ENCODE results near the gene S100A16.
"Not testable (repeated sequence)": the region's sequence is repeated elsewhere in the genome, so short reads cannot be mapped to it uniquely, and the experiment has no call there.

Gene S100A16

DNA sequence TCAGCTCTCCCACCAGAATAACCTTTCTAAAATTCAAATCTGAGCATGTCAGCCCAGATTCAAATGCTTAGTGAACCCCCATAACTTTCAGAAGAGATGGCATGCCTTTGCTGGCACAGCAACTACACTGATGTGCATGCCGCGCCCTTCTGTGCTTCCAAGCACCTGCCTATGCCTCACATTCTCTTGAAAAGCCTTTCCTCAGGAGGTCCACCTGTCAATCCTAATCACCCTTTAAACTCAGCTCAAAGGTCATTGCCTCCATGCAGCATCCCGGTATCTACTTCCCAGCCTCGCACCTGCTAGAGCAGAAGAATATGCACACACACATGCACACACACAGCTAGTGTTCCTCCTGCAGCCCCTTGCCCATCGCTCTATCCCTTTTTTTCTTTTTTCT lies 42.1 kb downstream of the S100A16 start:
- Histone ChIP-seq H3K9me3 (ENCODE audit: control insufficient read depth in 1 of 2, low read length in 2 of 2) (no peaks in the 10 kb centered on the region), H3K27ac (ENCODE audit: low read length) (no peak overlapping the region), H3K36me3 (ENCODE audit: control insufficient read depth in 1 of 2, insufficient read depth in 2 of 2, low read length in 2 of 2) (no peaks in the 10 kb centered on the region), H3K4me3 (ENCODE audit: low read depth in 1 of 2, low read length in 2 of 2) (no peak overlapping the region), H3K27me3 (ENCODE audit: low read depth, low read length) (no peaks in the 10 kb centered on the region), H3K4me1 (ENCODE audit: control insufficient read depth in 1 of 2, insufficient read depth in 2 of 2, low read length in 2 of 2) (peaks cover 27 to 28% of the 10 kb centered on the region in 2 donors)

DNA sequence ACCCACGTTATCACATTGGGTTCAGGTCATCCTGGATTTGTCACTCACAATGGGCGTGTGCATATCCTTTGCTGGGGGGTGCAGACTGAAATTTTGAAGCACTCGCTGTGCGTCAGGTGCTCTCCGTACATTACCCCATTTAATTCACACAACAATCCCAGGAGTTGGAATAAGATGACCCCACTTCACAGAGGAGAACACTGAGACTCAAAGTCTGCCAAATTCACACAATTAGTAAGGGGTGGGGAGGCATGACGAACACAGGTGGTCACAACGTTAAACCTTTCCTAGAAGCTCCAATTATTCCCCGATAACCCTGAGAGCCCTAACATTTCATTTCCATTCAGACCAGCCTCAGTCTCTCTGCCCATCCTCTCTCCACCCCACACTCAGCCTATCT lies 43.5 kb downstream of the S100A16 start:
- peaks cover 30 to 31% of the 10 kb centered on the region in 2 donors for H3K4me1 ChIP-seq (ENCODE audit: control insufficient read depth in 1 of 2, insufficient read depth in 2 of 2, low read length in 2 of 2)
- H3K27me3 ChIP-seq (ENCODE audit: low read depth, low read length) = no peaks in the 10 kb centered on the region
- no peak overlapping the region for H3K27ac ChIP-seq (ENCODE audit: low read length)
- no peaks in the 10 kb centered on the region for H3K9me3 ChIP-seq (ENCODE audit: control insufficient read depth in 1 of 2, low read length in 2 of 2)
- H3K4me3 ChIP-seq (ENCODE audit: low read depth in 1 of 2, low read length in 2 of 2) = no peak overlapping the region
- no peaks in the 10 kb centered on the region for H3K36me3 ChIP-seq (ENCODE audit: control insufficient read depth in 1 of 2, insufficient read depth in 2 of 2, low read length in 2 of 2)

DNA sequence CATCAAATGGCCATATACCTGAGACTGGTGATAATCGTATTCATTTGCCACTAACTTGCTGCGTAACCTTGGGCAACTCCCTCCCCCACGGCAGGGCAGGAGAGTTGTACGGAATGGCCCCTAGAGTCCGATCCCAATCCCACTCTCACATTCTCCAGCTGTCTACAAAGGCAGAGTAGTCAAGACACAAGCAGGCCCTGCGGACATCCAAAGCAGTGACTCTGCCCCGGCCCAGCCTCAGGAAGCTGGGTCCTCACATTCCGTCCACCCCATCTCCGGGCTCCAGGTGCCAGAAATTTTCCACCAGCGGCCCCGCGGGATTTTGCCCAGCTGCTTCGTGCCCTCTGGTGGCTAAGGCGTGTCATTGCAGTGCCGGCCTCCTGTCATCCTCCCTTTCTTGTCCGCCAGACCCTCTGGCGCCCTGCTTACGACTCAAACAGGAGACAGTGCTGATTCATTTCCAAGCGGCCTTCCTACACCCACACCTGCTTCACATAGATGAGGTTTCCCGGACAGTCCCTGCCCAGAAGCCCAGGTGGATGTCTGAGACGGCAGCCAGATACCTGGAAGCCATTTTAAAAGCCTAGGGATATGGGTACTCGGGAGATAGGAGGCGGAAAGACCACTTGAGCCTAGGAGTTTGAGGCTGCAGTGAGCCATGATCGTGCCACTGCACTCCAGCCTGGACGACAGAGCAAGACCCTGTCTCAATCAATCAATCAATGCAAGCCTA lies 44.4 kb downstream of the S100A16 start:
- Histone ChIP-seq H3K4me3 (ENCODE audit: low read depth in 1 of 2, low read length in 2 of 2) (peak overlapping the region; percentile 30 to 45), H3K4me1 (ENCODE audit: control insufficient read depth in 1 of 2, insufficient read depth in 2 of 2, low read length in 2 of 2) (peaks cover 30 to 31% of the 10 kb centered on the region in 2 donors), H3K9me3 (ENCODE audit: control insufficient read depth in 1 of 2, low read length in 2 of 2) (no peaks in the 10 kb centered on the region), H3K36me3 (ENCODE audit: control insufficient read depth in 1 of 2, insufficient read depth in 2 of 2, low read length in 2 of 2) (no peaks in the 10 kb centered on the region), H3K27ac (ENCODE audit: low read length) (peak overlapping the region; percentile 78), H3K27me3 (ENCODE audit: low read depth, low read length) (no peaks in the 10 kb centered on the region)

DNA sequence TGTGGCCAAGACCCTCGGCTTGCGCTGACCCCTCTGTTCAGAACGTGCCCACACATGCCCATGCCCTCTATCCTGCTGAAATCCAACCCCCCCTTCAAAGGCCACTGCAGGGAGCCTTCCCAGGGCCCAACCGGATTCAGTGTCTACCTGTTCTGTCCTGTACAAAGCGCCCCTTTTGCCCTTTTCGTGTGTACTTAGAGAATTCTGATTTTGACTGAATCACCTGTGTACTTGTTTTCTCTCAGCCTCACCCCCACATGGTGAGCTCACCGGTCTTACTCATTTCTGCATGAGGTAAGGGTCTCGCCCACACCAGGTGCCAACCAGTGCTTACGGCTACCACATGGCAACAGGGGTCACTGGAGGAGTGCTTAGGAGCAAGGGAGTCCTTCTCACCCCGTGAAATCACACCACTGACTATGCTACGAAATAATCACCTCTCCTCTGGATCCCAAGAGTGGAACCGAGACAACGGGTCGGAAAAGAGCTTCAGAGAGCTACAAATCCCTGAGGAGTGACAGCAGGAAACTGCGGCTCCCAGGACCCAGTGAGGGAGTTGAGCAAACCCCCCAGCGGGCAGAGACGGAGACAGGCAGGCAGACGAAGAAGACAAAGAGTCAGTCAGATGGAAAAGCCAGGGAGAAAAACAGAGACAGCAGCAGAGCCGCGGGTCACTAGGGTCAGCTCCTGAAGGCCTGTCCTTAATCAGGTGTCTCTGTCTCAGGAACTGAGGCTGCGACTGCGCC lies 45.1 kb downstream of the S100A16 start:
- peaks cover 23 to 28% of the 10 kb centered on the region in 2 donors for H3K4me1 ChIP-seq (ENCODE audit: control insufficient read depth in 1 of 2, insufficient read depth in 2 of 2, low read length in 2 of 2)
- peak overlapping the region; percentile 78 for H3K27ac ChIP-seq (ENCODE audit: low read length)
- no peaks in the 10 kb centered on the region for H3K36me3 ChIP-seq (ENCODE audit: control insufficient read depth in 1 of 2, insufficient read depth in 2 of 2, low read length in 2 of 2)
- peak overlapping the region; percentile 30 to 45 for H3K4me3 ChIP-seq (ENCODE audit: low read depth in 1 of 2, low read length in 2 of 2)
- no peaks in the 10 kb centered on the region for H3K27me3 ChIP-seq (ENCODE audit: low read depth, low read length)
- H3K9me3 ChIP-seq (ENCODE audit: control insufficient read depth in 1 of 2, low read length in 2 of 2) = no peaks in the 10 kb centered on the region

DNA sequence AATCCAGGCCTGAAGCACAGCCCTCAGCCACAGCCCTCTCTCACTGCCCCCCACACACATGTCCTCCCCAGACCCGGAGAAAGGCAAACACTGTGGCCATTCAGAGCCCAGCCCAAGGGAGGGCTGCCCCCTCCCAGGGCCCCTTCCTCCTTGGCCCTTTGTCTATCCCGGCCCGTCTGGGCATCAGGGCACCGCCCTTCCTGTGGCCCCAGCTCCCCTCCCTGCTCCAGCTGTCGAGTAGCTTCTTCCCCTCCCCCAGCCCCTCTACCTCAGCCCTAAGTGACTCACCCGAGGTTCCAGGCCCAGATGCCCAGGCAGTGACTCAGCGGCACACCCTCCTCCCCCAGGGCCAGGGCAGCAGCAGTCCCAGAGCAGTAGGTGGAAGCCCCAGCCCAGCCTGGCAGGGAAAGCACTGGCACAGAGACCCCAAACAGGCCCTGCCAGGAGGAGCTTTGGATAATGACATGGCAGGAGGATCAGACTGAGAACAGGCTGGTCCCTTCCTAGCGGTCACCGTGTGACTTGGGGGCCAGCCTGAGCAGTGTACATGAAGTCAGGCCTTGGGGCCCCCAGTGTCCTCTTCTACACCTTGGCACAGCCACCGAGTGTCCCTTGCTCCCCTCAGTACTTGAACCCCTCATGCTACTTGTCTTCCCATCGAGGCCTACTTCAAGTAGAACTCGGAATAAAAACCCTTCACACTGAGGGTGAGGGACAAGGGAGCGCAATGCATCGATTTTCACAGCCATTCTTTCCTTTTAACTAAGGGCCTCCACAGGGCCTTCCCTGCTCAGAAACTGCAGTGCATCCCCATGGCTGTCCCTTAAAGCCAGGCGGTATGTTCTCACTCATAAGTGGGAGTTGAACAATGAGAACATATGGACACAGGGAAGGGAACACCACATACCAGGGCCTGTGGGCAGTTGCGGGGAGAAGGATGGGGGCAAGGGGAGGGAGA lies 46.2 kb downstream of the S100A16 start:
- Histone ChIP-seq H3K36me3 (ENCODE audit: control insufficient read depth in 1 of 2, insufficient read depth in 2 of 2, low read length in 2 of 2) (no peaks in the 10 kb centered on the region), H3K27ac (ENCODE audit: low read length) (peak overlapping the region; percentile 96), H3K27me3 (ENCODE audit: low read depth, low read length) (no peaks in the 10 kb centered on the region), H3K4me3 (ENCODE audit: low read depth in 1 of 2, low read length in 2 of 2) (no peak overlapping the region), H3K9me3 (ENCODE audit: control insufficient read depth in 1 of 2, low read length in 2 of 2) (no peaks in the 10 kb centered on the region), H3K4me1 (ENCODE audit: control insufficient read depth in 1 of 2, insufficient read depth in 2 of 2, low read length in 2 of 2) (peaks cover 16 to 27% of the 10 kb centered on the region in 2 donors)

DNA sequence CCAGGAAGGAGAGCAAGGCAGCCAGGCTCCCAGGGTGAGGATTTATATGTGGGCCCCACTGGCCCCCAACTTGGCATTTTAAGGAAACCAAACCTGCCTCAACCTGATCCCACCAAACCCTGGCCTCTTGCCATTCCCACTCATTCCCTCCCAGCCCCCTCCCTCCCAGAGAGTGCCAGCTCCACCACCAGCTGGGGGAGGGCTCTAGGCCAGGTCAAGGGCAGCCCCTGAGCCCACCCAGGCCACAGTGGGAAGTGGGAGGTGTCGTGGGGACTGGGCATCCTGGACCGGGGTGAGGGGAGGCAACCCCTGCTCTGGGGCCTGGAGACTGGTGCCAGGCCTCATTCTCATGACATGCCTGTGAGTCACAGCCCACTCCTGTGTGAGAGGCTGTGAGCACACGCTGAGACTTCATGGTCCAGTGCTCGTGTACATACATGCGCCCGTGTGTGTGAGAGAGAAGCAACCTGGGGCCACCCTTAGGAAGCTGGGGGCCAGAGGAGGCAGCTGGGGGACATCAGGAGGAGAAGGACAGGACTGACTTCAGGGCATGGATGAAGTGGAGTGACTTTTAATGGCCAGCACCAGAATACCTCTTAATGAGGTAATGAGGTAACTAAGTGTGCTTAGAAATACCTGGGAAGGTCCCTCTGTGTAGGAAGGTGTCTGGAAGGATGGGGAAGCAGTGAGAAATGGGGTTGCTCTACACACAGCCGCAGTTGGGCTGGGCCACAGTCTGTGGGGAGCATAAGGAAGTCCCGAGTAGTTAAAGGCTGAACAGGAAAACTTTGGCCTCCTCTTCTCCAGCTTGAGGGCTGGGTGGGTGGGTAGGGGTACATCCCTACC lies 47.2 kb downstream of the S100A16 start, which contains the start of gene S100A2:
Gene S100A2 (minus strand): TSS at position 316 of the 846 bp plus-strand sequence. CDS start 1,967 bp downstream, outside the sequence.
- Histone ChIP-seq H3K9me3 (ENCODE audit: control insufficient read depth in 1 of 2, low read length in 2 of 2) (no peaks in the 10 kb centered on the region), H3K36me3 (ENCODE audit: control insufficient read depth in 1 of 2, insufficient read depth in 2 of 2, low read length in 2 of 2) (no peaks in the 10 kb centered on the region), H3K27me3 (ENCODE audit: low read depth, low read length) (no peaks in the 10 kb centered on the region), H3K4me1 (ENCODE audit: control insufficient read depth in 1 of 2, insufficient read depth in 2 of 2, low read length in 2 of 2) (peaks cover 16 to 27% of the 10 kb centered on the region in 2 donors), H3K4me3 (ENCODE audit: low read depth in 1 of 2, low read length in 2 of 2) (no peak within 1 kb of the TSS), H3K27ac (ENCODE audit: low read length) (peak within 1 kb of the TSS; percentile 96)

DNA sequence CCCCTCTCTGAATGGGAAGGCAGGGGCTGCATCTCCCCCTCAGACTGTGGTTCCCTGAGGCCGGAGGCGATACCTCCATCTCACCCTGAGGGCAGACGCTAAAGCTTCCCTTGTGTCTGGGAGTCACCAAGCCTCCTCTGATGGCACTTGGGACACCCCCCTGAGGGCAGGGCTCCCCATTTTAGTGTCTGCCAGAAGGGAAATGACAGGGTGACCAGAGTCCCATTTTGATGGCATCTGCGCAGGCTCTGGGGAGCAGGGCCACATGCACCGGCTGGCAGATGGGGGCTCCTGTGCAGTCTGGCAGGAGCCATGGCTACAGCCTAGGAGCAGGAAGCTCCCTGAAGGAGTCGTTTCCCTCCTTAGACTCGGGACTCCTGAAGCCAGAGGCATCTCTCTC lies 48.9 kb downstream of the S100A16 start:
- H3K9me3 ChIP-seq (ENCODE audit: control insufficient read depth in 1 of 2, low read length in 2 of 2) = no peaks in the 10 kb centered on the region
- H3K4me1 ChIP-seq (ENCODE audit: control insufficient read depth in 1 of 2, insufficient read depth in 2 of 2, low read length in 2 of 2) = peaks cover 16 to 27% of the 10 kb centered on the region in 2 donors
- H3K36me3 ChIP-seq (ENCODE audit: control insufficient read depth in 1 of 2, insufficient read depth in 2 of 2, low read length in 2 of 2) = no peaks in the 10 kb centered on the region
- H3K27ac ChIP-seq (ENCODE audit: low read length) = no peak overlapping the region
- no peak overlapping the region for H3K4me3 ChIP-seq (ENCODE audit: low read depth in 1 of 2, low read length in 2 of 2)
- no peaks in the 10 kb centered on the region for H3K27me3 ChIP-seq (ENCODE audit: low read depth, low read length)

DNA sequence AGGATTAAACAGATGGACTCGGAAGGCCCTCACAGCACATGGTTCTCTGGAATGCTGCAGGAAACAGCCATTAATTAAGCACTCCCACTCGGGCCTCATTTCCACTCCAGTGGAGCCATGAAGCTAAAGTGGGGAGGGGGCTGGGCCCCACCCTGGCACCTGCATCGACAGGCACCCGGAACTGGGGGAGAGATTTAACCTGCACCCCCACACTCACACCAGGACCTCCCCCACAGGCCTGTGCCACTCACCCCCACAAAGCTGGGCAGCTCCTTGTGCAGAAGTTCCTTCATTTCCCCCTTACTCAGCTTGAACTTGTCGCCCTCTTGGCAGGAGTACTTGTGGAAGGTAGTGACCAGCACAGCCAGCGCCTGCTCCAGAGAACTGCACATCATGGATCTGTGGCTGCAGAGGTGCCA lies 49.4 kb downstream of the S100A16 start:
- no peak overlapping the region for H3K27ac ChIP-seq (ENCODE audit: low read length)
- no peaks in the 10 kb centered on the region for H3K27me3 ChIP-seq (ENCODE audit: low read depth, low read length)
- no peak overlapping the region for H3K4me3 ChIP-seq (ENCODE audit: low read depth in 1 of 2, low read length in 2 of 2)

DNA sequence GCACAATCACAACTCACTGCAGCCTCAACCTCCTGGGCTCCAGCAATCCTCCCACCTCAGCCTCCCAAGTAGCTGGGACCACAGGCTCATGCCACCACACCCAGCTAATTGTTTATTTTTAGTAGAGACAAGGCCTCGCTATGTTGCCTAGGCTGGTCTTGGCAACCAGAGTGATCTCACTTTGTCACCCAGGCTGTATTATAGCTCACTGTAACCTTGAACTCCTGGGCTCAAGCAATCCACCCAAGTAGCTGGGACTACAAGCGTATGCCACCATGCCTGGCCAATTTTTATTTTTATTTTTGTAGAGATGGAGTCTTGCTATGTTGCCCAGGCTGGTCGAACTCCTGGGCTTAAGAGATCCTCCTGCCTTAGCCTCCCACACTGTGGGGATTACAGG lies 50.9 kb downstream of the S100A16 start:
- H3K9me3 ChIP-seq (ENCODE audit: control insufficient read depth in 1 of 2, low read length in 2 of 2); H3K27me3 ChIP-seq (ENCODE audit: low read depth, low read length); H3K27ac ChIP-seq (ENCODE audit: low read length); H3K4me3 ChIP-seq (ENCODE audit: low read depth in 1 of 2, low read length in 2 of 2); H3K36me3 ChIP-seq (ENCODE audit: control insufficient read depth in 1 of 2, insufficient read depth in 2 of 2, low read length in 2 of 2): not testable (repeated sequence)
- H3K4me1 ChIP-seq (ENCODE audit: control insufficient read depth in 1 of 2, insufficient read depth in 2 of 2, low read length in 2 of 2) = peaks cover 8 to 15% of the 10 kb centered on the region in 2 donors

More for the DNA sequence above, 49.4 kb downstream of the S100A16 start:
- H3K9me3 ChIP-seq (ENCODE audit: control insufficient read depth in 1 of 2, low read length in 2 of 2) = no peaks in the 10 kb centered on the region
- H3K4me1 ChIP-seq (ENCODE audit: control insufficient read depth in 1 of 2, insufficient read depth in 2 of 2, low read length in 2 of 2) = peaks cover 16 to 27% of the 10 kb centered on the region in 2 donors
- no peaks in the 10 kb centered on the region for H3K36me3 ChIP-seq (ENCODE audit: control insufficient read depth in 1 of 2, insufficient read depth in 2 of 2, low read length in 2 of 2)

DNA sequence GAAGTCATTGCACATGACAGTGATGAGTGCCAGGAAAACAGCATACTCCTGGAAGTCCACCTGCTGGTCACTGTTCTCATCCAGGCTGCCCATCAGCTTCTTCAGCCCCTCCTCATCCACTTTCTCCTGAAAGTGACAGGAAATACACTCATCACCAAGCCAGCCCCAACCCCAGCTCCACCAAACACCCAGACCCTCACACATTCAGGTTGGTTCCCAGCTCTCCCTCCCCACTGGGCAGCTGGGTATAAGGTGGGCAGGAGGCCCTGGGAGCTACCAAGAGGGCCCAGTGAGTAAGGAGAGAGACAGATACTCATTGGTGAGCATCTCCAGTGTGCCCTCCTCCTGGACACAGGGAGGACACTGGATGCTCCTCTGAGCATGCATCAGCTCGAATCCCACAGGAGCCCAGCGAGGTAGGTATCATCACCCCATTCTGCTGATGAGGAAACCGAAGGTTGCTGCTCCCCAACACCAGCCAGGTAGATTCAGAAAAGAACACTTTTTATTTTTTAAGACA lies 51.4 kb downstream of the S100A16 start:
- Histone ChIP-seq H3K9me3 (ENCODE audit: control insufficient read depth in 1 of 2, low read length in 2 of 2) (no peaks in the 10 kb centered on the region), H3K36me3 (ENCODE audit: control insufficient read depth in 1 of 2, insufficient read depth in 2 of 2, low read length in 2 of 2) (no peaks in the 10 kb centered on the region), H3K27me3 (ENCODE audit: low read depth, low read length) (no peaks in the 10 kb centered on the region), H3K4me1 (ENCODE audit: control insufficient read depth in 1 of 2, insufficient read depth in 2 of 2, low read length in 2 of 2) (peaks cover 4 to 10% of the 10 kb centered on the region in 2 donors), H3K4me3 (ENCODE audit: low read depth in 1 of 2, low read length in 2 of 2) (no peak overlapping the region), H3K27ac (ENCODE audit: low read length) (no peak overlapping the region)

Data from muscle layer of duodenum (tissue), 2 donors.